ACHN (cell line): Measurements from ENCODE around the gene ELMO3.

Experiments
- DNase-seq: peaks from one replicate; pipeline ENCODE4 v3.0.0-alpha.2; 2015
- in situ Hi-C: cut with HindIII; loops from 2 replicates; pipeline ENCODE4 v1.10.0; 2017; ENCODE audit warnings: low sequenced_read_pairs, low pct_ligation_motif_present, low pct_unique_long_range_greater_than_20kb

ELMO3 gene

DNA sequence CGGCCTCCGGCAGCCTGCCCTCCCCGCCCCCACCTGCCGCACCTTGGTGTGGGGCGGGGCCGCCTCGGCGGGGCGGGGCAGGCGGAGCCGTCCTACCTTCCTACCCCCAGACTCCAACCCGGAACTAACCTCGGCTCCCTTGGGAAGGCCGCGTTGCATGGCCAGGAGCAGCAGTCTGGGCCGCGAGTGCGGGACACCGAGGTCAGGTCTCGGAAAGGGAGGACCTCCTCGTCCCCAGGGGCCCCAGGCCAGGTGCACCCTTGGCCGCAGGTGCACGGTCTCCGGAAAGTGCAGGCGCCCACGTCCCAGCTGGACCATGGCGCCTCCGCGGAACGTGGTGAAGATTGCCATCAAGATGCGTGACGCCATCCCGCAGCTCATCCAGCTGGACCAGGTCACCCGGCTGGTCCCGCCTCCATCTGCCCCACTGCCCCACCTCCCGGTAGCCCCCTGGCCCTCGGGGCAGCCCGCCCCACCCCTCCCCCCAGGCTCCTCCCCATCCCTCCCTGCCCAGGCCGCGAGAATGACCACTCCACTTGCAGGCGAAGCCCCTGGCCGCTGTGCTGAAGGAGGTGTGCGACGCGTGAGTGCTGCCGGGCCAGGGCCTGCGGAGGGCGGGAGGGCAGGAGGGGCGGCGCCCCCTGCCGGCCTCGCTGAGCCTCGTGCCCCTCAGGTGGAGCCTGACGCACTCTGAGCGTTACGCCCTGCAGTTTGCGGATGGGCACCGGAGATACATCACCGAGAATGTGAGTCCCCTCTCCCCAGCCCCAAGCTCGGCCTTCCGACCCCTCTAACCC, at the start of gene ELMO3:
Gene ELMO3 (plus strand): TSS at position 121 of the 797 bp plus-strand sequence. CDS start 196 bp downstream, at position 317.
- in situ Hi-C loops, result no loop called here
- no peak for DNase-seq

- no peak for DNase-seq
- in situ Hi-C loops, result no loop called here
These were observed 49.5 kb upstream of the ELMO3 start for GRCh38 chr16:67149276-67150046.

DNA sequence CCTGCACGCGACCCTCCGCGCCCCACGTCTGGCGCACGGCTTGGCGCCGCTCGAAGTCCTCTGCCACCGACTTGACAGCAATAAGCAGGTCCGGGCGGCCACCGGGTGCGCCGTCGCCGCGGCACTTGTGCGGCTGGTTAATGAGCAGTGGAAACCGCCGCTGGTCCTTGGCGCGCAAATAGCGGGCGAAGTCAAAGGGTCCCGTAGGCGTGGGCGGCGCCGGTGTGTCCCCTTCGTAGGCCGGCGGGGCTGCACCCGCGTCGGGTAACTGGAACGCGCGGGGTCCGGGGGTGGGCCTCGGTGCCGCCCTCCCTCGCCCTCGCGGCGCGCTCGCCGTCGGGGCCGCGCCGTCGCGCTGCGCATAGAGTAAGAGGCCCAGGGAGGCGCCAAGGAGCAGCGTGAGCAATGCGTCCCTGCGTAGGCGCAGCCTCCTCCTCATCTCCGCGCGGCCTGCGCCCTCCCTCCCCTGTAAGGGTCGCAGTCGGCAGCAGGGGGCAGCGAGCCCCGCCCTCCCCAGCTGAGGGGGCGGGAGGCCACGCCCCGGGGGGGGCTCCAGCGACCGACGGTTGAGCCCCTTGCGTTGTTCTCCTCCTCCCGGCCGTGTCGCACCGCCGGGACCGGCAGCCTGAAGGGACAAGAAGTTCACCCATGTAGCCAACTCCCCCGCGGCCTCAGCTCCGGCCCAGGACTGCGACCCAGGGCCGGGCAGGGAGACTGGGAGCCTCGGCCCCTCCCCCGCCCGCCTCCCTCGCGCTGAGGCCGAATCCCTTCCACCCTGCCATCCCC, 48.7 kb upstream of the ELMO3 start:
- in situ Hi-C loops, result no loop called here
- DNase-seq, result no peak

DNA sequence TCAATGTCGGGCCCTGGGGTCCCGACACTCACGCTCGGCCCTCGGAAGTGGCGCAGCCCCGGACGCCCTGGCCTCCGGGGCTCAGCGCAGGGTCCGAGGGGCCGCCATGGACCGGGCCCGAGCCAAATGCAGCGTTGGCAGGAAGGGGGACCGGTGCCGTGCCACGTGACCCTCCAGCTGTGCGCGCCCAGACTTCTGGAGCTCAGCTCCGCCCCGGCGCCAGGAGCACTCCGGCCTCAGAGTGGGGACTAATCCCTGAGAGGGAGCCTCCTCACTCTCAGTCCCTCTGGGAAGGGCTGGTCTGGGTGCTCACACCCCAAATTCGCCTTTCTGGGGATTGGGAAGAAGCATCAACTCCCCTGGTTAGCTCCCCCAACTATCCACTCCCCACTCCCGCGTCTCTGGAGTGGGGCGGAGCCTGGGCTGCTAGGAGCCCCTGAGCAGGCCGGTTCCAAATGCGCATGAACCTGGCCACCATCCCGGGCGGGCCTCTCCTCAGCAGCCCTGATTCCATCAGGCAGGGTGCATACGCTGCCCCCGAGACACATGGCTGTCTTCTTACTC, 48.0 kb upstream of the ELMO3 start, which contains the start of gene B3GNT9:
Gene B3GNT9 (minus strand): TSS at position 166 of the 564 bp plus-strand sequence. CDS start 513 bp downstream, outside the sequence.
- in situ Hi-C loops, result no loop called here
- DNase-seq, result peak; percentile 47

GRCh38 chr16:67151431-67152097, 47.4 kb upstream of the ELMO3 start:
- no peak for DNase-seq
- in situ Hi-C loops, result no loop called here

DNA sequence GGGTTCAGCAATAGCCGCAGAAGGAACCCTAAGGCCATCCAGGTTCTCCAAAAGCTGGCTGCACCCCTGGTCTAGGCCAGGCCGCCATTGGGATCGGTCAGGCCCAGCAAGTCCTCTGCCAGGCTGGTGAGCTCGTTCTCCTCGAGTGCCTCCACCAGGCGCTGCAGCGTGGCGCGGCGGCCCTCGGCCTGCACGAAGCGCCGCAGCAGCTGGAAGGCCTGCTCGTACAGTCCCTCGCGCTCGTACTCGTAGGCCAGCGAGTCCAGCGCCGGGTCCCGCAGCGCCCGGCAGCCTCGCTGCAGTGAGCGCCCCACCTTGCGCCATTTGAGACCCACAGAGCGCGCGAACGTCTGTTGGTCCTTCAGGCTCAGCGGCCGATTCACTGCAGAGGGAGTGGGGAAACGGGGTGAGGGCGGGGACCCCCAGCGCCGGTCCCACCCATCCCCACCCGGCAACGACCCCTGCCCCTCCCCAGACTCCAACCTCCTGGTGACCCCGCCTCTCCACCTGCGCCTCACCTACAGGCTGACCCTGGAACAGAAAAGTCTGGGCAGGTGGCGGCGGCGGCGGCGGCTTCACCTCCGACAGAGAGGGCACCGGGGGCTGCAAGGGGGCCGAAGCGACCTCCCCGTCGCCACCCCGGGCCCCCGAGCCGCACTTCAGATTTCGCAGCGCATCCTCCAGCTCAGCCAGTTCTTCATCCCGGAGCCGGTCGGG, 44.2 kb upstream of the ELMO3 start:
- no peak for DNase-seq
- in situ Hi-C loops, result no loop called here

GRCh38 chr16:67155295-67156142, 43.4 kb upstream of the ELMO3 start:
- in situ Hi-C loops, result no loop called here
- DNase-seq, result no peak

DNA sequence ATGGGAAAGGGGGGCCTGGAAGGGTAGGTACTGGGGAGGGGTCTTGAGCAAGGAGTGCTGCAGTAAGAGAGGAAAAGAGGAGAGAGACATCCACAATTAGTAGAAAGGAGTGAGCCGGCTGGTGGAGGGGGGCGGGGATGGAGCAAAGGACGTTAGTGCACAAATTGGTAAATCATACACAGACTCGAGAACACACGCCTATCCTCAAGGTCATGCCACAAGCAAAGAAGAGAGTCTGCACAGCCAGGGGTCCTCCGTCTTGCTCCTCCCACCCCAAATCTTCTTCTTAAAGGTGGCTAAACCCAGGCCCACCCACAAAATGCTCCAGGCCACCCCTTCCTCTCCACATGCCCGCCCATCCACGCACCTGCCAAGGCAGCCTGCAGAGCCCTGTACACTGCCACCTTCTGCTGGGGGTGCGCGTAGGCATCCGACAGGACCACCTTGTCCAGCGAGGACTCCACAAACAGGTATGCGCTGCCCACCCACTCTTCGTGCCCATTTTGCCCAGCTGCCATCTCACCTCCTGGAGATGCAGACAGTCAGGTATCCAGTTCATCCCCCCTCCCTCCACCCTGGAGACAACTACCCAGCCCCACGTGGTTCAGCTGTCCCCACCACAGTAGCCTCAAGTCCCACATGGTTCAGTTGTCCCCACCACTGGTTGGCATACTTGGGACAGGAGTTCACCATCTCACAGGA, 42.6 kb upstream of the ELMO3 start:
- in situ Hi-C loops, result no loop called here
- no peak for DNase-seq

DNA sequence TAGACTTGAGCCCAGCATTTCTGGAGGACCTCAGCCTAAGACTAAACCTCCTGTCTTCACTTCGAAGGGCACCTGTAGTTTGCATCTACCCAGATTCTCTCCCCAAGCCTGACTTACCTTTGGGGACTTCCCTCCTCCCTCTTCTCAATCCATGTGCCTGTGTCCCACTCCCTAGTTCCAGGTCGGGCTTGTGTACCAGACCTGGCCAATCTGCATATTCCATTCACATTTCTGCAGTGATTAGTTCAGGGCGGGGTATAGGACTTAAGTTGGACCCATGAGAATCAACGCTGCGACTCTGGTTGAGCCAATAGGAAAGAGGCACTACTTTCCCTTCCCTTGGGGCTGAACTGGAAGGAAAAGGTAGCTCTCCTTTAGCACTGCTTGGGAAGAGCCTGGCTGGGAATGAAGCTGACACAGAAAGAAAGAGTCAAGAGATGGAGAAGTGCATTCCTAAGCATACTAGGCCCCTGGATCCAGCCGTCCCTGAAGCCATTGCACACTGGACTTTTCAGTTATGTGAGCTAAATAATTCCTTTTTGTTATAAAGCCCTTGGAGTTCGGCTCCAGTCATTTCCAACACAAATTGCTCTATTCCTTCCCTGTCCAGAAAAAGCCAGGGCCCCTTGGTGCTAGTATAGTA, 41.7 kb upstream of the ELMO3 start:
- DNase-seq, result no peak
- in situ Hi-C loops, result no loop called here

GRCh38 chr16:67157892-67158635, 40.9 kb upstream of the ELMO3 start:
- in situ Hi-C loops, result no loop called here
- no peak for DNase-seq

- peak; percentile 69 for DNase-seq
- in situ Hi-C loops, result no loop called here
These were observed 40.0 kb upstream of the ELMO3 start for GRCh38 chr16:67158637-67159600.

- in situ Hi-C loops, result no loop called here
These were observed 37.3 kb upstream of the ELMO3 start for GRCh38 chr16:67161595-67162058.

GRCh38 chr16:67162506-67163163, 36.3 kb upstream of the ELMO3 start:
- in situ Hi-C loops, result no loop called here
- DNase-seq, result no peak

More at GRCh38 chr16:67161595-67162058, 37.3 kb upstream of the ELMO3 start:
- no peak for DNase-seq
